ENCODE results near the gene DNAJC1.
"Not testable (repeated sequence)": the region's sequence is repeated elsewhere in the genome, so short reads cannot be mapped to it uniquely, and the experiment has no call there.

The DNAJC1 gene

GRCh38 chr10:21830037-21830436 lies 173.5 kb downstream of the DNAJC1 start:
- no peak for DNase-seq (ENCODE audit: low read depth in 3 of 3, low spot score in 1 of 3)

- DNase-seq (ENCODE audit: low read depth in 3 of 3, low spot score in 1 of 3): no peak
Measured at GRCh38 chr10:21827308-21827707, 176.2 kb downstream of the DNAJC1 start.

GRCh38 chr10:21826725-21827124 lies 176.8 kb downstream of the DNAJC1 start:
- no peak for DNase-seq (ENCODE audit: low read depth in 3 of 3, low spot score in 1 of 3)

- DNase-seq (ENCODE audit: low read depth in 3 of 3, low spot score in 1 of 3): no peak
Measured at GRCh38 chr10:21825345-21825744, 178.2 kb downstream of the DNAJC1 start.

GRCh38 chr10:21824409-21824808 lies 179.1 kb downstream of the DNAJC1 start:
- no peak for DNase-seq (ENCODE audit: low read depth in 3 of 3, low spot score in 1 of 3)

GRCh38 chr10:21823617-21824016 lies 179.9 kb downstream of the DNAJC1 start:
- no peak for DNase-seq (ENCODE audit: low read depth in 3 of 3, low spot score in 1 of 3)

- not testable (repeated sequence) for DNase-seq (ENCODE audit: low read depth in 3 of 3, low spot score in 1 of 3)
Measured at GRCh38 chr10:21822273-21822672, 181.3 kb downstream of the DNAJC1 start.

GRCh38 chr10:21820952-21821351 lies 182.6 kb downstream of the DNAJC1 start:
- DNase-seq (ENCODE audit: low read depth in 3 of 3, low spot score in 1 of 3): no peak

GRCh38 chr10:21818416-21818815 lies 185.1 kb downstream of the DNAJC1 start:
- not testable (repeated sequence) for DNase-seq (ENCODE audit: low read depth in 3 of 3, low spot score in 1 of 3)

- no peak for DNase-seq (ENCODE audit: low read depth in 3 of 3, low spot score in 1 of 3)
Measured at GRCh38 chr10:21814866-21815265, 188.7 kb downstream of the DNAJC1 start.

- DNase-seq (ENCODE audit: low read depth in 3 of 3, low spot score in 1 of 3): no peak
Measured at GRCh38 chr10:21813946-21814345, 189.6 kb downstream of the DNAJC1 start.

- DNase-seq (ENCODE audit: low read depth in 3 of 3, low spot score in 1 of 3): no peak
Measured at GRCh38 chr10:21811245-21811585, 192.3 kb downstream of the DNAJC1 start.

- DNase-seq (ENCODE audit: low read depth in 3 of 3, low spot score in 1 of 3): no peak
Measured at GRCh38 chr10:21810582-21811244, 192.8 kb downstream of the DNAJC1 start.

- no peak for DNase-seq (ENCODE audit: low read depth in 3 of 3, low spot score in 1 of 3)
Measured at GRCh38 chr10:21808550-21808949, 195.0 kb downstream of the DNAJC1 start.

GRCh38 chr10:21807180-21807579 lies 196.3 kb downstream of the DNAJC1 start:
- DNase-seq (ENCODE audit: low read depth in 3 of 3, low spot score in 1 of 3): no peak

GRCh38 chr10:21803374-21803773 lies 200.2 kb downstream of the DNAJC1 start:
- no peak for DNase-seq (ENCODE audit: low read depth in 3 of 3, low spot score in 1 of 3)

- DNase-seq (ENCODE audit: low read depth in 3 of 3, low spot score in 1 of 3): no peak
Measured at GRCh38 chr10:21801609-21802008, 201.9 kb downstream of the DNAJC1 start.

- DNase-seq (ENCODE audit: low read depth in 3 of 3, low spot score in 1 of 3): no peak
Measured at GRCh38 chr10:21797984-21798765, 205.4 kb downstream of the DNAJC1 start.

- no peak for DNase-seq (ENCODE audit: low read depth in 3 of 3, low spot score in 1 of 3)
Measured at GRCh38 chr10:21797533-21797932, 206.0 kb downstream of the DNAJC1 start.

- DNase-seq (ENCODE audit: low read depth in 3 of 3, low spot score in 1 of 3): no peak
Measured at GRCh38 chr10:21791276-21791675, 212.3 kb downstream of the DNAJC1 start.

GRCh38 chr10:21776883-21777282 lies 226.6 kb downstream of the DNAJC1 start:
- no peak for DNase-seq (ENCODE audit: low read depth in 3 of 3, low spot score in 1 of 3)

- no peak for DNase-seq (ENCODE audit: low read depth in 3 of 3, low spot score in 1 of 3)
Measured at GRCh38 chr10:21771219-21771618, 232.3 kb downstream of the DNAJC1 start.

GRCh38 chr10:21769041-21769440 lies 234.5 kb downstream of the DNAJC1 start:
- no peak for DNase-seq (ENCODE audit: low read depth in 3 of 3, low spot score in 1 of 3)
